HG03103 (cell line): ENCODE results near the gene RNF157.

Source experiments
- ATAC-seq: cut with Tn5 transposase; IDR thresholded peaks from one replicate; pipeline ENCODE4 v1.9.1; 2021; ENCODE audit warnings: low read depth; ENCODE audit not compliant: unreplicated experiment

The RNF157 gene

GRCh38 chr17:76131692-76132573, 108.4 kb downstream of the RNF157 start:
- ATAC-seq = no peak

- no peak for ATAC-seq
Observed at GRCh38 chr17:76131051-76131691, 109.1 kb downstream of the RNF157 start.

GRCh38 chr17:76130473-76130872, 109.8 kb downstream of the RNF157 start:
- ATAC-seq = no peak

- ATAC-seq = no peak
Observed at GRCh38 chr17:76125922-76126321, 114.4 kb downstream of the RNF157 start.

- ATAC-seq = no peak
Observed at GRCh38 chr17:76125391-76125675, 115.0 kb downstream of the RNF157 start.

- ATAC-seq = no peak
Observed at GRCh38 chr17:76124582-76125390, 115.5 kb downstream of the RNF157 start.

- ATAC-seq = no peak
Observed at GRCh38 chr17:76123749-76124581, 116.3 kb downstream of the RNF157 start.

GRCh38 chr17:76123191-76123499, 117.1 kb downstream of the RNF157 start:
- no peak for ATAC-seq

GRCh38 chr17:76122431-76123190, 117.7 kb downstream of the RNF157 start:
- ATAC-seq = no peak

- no peak for ATAC-seq
Observed at GRCh38 chr17:76121932-76122430, 118.3 kb downstream of the RNF157 start.

GRCh38 chr17:76120658-76121008, 119.7 kb downstream of the RNF157 start:
- ATAC-seq = no peak

- no peak for ATAC-seq
Observed at GRCh38 chr17:76119409-76120371, 120.6 kb downstream of the RNF157 start.

GRCh38 chr17:76115138-76115754, 125.0 kb downstream of the RNF157 start:
- ATAC-seq = no peak

- no peak for ATAC-seq
Observed at GRCh38 chr17:76111956-76112355, 128.3 kb downstream of the RNF157 start.

- no peak for ATAC-seq
Observed at GRCh38 chr17:76107509-76107908, 132.8 kb downstream of the RNF157 start.

- ATAC-seq = no peak
Observed at GRCh38 chr17:76106703-76107102, 133.6 kb downstream of the RNF157 start.

GRCh38 chr17:76104896-76105231, 135.4 kb downstream of the RNF157 start:
- ATAC-seq = no peak

GRCh38 chr17:76104140-76104895, 136.0 kb downstream of the RNF157 start:
- no peak for ATAC-seq
